Cardiac septum (tissue), 1 donor: ENCODE measurements around the gene LIX1. TPM values are rescaled to one million over a fixed set of nuclear protein-coding genes. Genes with fewer than 3 reads are reported as not detected.
A peak's percentile ranks its signal among the peaks of the same experiment; 100 is the strongest.
"Not testable (repeated sequence)": the region's sequence is repeated elsewhere in the genome, so short reads cannot be mapped to it uniquely, and the experiment has no call there.

ENCODE experiments used
- DNase-seq: peaks from one replicate; pipeline ENCODE4 v3.0.0-alpha.2; 2020; ENCODE audit warnings: low spot score
- intact Hi-C: fragments of 100-400 bp; cut with DNase I; formaldehyde crosslinking; loops from one replicate; pipeline ENCODE4 v1.14.0; 2022
- long read RNA-seq: library from polyadenylated mRNA; unstranded; transcript quantifications from one replicate; pipeline ENCODE4 v2.0.0, GENCODE V29; 2021
- total RNA-seq: library from RNA; stranded (reverse); fragmentation: NEBNext Ultra II Directional; extraction: Animal tissue kit (Norgen Biotek cat#: 25700); gene quantifications from one replicate; pipeline ENCODE4 v1.2.1, GENCODE V29; 2021
- donor health status: DM: no; HTN: no; CAD: no.

LIX1 gene
- total RNA-seq, result not detected
- long read RNA-seq, full-length matches to known transcripts, result 1 of 1 reads
- long read RNA-seq, partial matches to known transcripts, result 0 of 1 reads
- long read RNA-seq, other reads (novel, unspliced or antisense), result 0 of 1 reads

- intact Hi-C loops, result loop anchor here (10.0 kb wide), 1 partner anchor 138 kb away; no protein-coding TSS in a partner anchor
- DNase-seq, result no peak
Observed at GRCh38 chr5:97142521-97143254, at the start of gene LIX1. LIX1 (minus strand) TSS chr5:97142611; CDS start chr5:97142576, 35 bp downstream.

- intact Hi-C loops, result no loop called here
- no peak for DNase-seq
Observed at GRCh38 chr5:97191893-97192292, 49.5 kb upstream of the LIX1 start.

- intact Hi-C loops, DNase-seq: not testable (repeated sequence)
Observed at GRCh38 chr5:97189523-97189922, 47.1 kb upstream of the LIX1 start.

DNA sequence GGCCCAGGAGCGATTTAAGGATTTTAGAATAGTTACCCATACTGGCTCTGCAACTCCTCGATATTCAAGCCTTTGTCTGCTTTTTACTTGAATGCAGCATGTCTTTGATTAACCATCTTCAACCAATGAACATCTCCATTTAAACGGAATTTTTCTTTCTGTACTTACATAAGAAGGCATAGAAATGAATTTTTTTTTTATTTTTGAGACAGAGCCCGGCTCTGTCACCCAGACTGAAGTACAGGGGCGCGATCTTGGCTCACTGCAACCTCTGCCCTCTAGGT, 41.5 kb upstream of the LIX1 start:
- DNase-seq, result no peak
- intact Hi-C loops, result loop anchor here (5.0 kb wide), 1 partner anchor 1588 kb away; the partner anchor contains the start of gene RGMB

DNA sequence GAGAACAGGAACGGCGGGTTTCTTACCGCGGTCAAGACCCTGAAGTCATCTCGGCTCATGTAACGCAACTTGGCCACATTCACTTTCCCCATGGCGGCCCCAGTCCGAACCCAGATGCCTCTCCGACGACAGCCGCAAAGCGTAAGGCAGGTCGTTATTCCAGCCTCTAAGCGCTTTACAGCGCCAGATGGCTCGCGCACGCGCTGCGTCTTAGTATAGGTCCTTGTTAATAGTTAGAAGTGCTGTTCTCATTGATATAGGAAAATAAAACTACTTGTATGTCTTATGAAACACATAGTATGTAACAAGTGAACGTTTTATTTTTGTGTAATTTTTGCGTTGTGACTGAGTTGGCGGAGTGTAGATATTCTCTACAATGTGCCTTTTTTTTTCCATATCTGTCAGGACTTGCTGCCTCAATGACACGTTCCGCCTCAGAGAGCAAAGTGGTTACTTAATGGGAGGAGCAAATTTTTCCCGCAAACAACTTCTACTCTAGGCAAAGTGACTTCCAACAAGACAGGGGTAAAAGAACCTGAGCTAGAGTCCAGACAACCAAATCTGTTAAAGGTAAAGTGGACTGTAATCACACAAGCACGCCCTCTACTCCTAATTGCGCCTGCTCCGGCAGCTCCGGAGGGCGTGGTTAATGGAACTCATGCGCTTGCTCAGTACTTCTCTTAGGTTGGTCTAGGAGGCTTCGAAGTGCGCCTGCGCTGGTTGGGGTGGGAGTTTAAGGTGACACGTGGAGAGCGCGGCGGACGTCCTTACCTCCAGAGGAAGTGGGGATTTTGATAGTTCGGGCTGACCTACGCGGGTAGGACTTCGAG, 40.9 kb upstream of the LIX1 start, which contains the start of gene RIOK2:
Gene RIOK2 (minus strand): TSS at position 148 of the 830 bp plus-strand sequence. CDS start 56 bp downstream, at position 92.
- intact Hi-C loops, result loop anchor here (5.0 kb wide), 1 partner anchor 1589 kb away; the partner anchor contains the start of gene RGMB
- peak; percentile 95 for DNase-seq

DNA sequence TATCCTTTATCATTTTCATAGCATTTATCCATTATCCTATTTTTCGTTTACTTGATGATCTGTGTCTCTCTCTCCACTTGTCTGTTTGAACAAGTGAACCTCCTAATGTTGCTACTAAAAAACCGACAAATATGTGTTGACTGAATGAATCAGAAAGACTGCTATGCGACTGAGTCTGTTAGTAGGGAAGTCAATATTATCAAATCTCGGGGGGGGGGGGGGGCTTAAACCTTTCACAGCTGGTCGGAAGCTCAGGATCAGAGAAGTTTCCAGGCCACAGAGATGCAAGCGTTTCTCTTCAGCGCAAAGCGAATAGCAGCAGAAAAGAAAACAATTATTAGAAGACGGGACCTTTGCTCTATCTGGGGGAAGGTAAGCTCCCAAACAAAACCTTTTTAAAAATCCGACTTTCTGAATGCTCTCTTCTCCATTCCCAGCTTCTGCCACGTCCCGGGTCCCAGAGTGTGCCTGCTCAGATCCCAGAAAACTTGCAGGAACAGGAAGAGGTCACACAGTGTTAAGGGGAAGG, 40.2 kb upstream of the LIX1 start:
- intact Hi-C loops, result loop anchor here (5.0 kb wide), 1 partner anchor 1590 kb away; the partner anchor contains the start of gene RGMB
- no peak for DNase-seq

GRCh38 chr5:97181856-97182545, 39.6 kb upstream of the LIX1 start:
- no peak for DNase-seq
- intact Hi-C loops, result loop anchor here (5.0 kb wide), 1 partner anchor 1590 kb away; the partner anchor contains the start of gene RGMB

DNA sequence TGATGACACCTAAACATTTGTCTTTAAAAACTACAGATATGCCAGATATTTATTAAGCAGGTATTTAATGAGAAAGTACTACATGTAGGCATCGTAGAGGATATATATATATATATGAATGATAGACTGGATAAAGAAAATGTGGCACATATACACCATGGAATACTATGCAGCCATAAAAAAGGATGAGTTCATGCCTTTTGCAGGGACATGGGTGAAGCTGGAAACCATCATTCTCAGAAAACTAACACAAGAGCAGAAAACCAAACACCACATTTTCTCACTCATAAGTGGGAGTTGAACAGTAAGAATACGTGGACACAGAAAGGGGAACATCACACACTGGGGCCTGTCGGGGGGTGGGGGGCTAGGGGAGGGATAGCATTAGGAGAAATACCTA, 37.0 kb upstream of the LIX1 start:
- DNase-seq, intact Hi-C loops: not testable (repeated sequence)

DNA sequence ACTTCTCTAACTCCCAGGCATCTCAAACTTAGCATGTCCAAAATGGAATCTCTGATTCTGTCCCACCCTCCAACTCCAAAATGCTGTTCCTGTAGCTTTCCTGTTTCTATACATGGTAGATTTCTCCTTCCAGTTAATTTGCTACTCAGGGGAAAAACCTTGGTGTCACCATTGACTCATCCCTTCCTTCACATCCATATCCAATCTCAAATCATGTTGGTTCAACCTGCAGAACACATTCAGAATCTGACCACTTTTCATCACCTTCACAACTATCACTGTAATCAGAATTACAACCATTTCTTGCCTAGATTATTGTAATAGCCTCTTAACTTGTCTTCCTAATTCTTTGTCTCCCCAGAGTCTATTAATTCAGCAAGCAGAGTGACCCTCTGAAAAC, 29.8 kb upstream of the LIX1 start:
- intact Hi-C loops, result no loop called here

GRCh38 chr5:97171703-97172102, 29.3 kb upstream of the LIX1 start:
- intact Hi-C loops, result no loop called here

More for the DNA sequence above, 29.8 kb upstream of the LIX1 start:
- DNase-seq, result no peak

GRCh38 chr5:97167435-97167834, 25.0 kb upstream of the LIX1 start:
- intact Hi-C loops, result loop anchor here (10.0 kb wide), 1 partner anchor 823 kb away; no protein-coding TSS in a partner anchor
- DNase-seq, result no peak

More at GRCh38 chr5:97171703-97172102, 29.3 kb upstream of the LIX1 start:
- DNase-seq, result no peak

GRCh38 chr5:97165726-97166125, 23.3 kb upstream of the LIX1 start:
- intact Hi-C loops, result loop anchor here (10.0 kb wide), 1 partner anchor 821 kb away; no protein-coding TSS in a partner anchor
- no peak for DNase-seq

GRCh38 chr5:97164846-97165245, 22.4 kb upstream of the LIX1 start:
- intact Hi-C loops, result loop anchor here (5.0 to 10.0 kb wide), 4 partner anchors 123 to 820 kb away; no protein-coding TSS in a partner anchor
- DNase-seq, result no peak

DNA sequence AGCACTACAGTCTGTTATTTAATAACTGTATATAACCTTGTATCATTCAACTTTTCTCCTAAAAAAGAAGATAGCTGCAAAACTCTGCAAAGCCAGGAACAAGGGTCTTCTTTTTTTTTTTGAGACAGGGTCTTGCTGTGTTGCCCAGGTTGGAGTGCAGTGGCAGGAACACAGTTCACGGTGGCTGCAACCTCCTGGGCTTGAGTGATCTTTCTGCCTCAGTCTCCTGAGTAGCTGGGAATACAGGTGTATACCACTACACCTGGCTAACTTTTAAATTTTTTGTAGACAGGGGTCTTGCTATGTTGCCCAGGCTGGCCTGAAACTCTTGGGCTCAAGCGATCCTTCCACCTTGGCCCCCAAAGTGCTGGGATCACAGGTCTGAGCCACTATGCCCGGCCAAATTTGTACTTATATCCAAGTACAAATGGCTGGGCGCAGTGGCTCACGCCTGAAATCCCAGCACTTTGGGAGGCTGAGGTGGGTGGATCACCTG, 21.4 kb upstream of the LIX1 start:
- DNase-seq, result no peak
- intact Hi-C loops, result loop anchor here (2.0 to 10.0 kb wide), 6 partner anchors 122 to 819 kb away; no protein-coding TSS in a partner anchor

- DNase-seq, result no peak
- intact Hi-C loops, result loop anchor here (2.0 to 10.0 kb wide), 6 partner anchors 121 to 819 kb away; no protein-coding TSS in a partner anchor
Observed at GRCh38 chr5:97163360-97163764, 21.0 kb upstream of the LIX1 start.

GRCh38 chr5:97162045-97162444, 19.6 kb upstream of the LIX1 start:
- no peak for DNase-seq
- intact Hi-C loops, result loop anchor here (2.0 to 10.0 kb wide), 6 partner anchors 120 to 817 kb away; no protein-coding TSS in a partner anchor

DNA sequence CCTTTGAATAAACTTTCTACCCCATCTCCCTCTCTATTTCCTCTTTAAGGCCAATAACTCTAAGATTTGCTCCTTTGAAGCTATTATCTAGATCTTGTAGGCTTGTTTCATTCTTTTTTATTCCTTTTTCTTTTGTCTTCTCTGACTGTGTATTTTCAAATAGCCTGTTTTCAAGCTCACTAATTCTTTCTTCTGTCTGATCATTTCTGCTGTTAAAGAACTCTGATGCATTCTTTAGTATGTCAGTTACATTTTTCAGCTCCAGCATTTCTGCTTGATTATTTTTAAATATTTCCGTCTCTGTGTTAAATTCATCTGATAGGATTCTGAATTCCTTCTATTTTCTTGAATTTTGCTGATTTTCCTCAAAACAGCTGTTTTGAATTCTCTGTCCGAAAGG, 15.3 kb upstream of the LIX1 start:
- DNase-seq, result no peak
- intact Hi-C loops, result no loop called here

GRCh38 chr5:97151370-97151769, 9.0 kb upstream of the LIX1 start:
- DNase-seq, result no peak
- intact Hi-C loops, result no loop called here

DNA sequence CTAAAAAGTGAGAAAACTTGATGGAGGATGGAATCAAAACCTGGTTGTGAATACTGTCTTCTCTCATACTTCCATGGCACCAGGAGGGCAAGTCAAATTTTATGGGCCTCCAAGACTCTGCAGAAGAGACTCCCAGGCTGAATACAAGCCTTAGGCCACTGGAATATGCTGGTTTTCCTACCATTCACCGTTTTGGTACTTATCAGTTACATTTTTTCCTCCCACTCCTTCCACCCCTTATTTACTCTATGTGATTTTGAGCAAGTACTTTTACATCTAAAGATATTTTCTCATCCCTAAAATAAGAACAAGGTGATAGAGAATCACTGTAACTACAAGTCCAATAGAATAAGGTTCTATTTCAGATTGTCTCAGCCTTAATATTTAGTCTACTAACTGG, 8.0 kb upstream of the LIX1 start:
- intact Hi-C loops, result no loop called here

More for the DNA sequence above, 8.0 kb upstream of the LIX1 start:
- no peak for DNase-seq
